COLO668 (cell line): ENCODE data around the gene SLC38A2.
A peak's percentile ranks its signal among the peaks of the same experiment; 100 is the strongest.
"Not testable (repeated sequence)": the region's sequence is repeated elsewhere in the genome, so short reads cannot be mapped to it uniquely, and the experiment has no call there.

Experiments used
- DNase-seq: peaks from one replicate; lab custom pipeline; 2025; ENCODE audit not compliant: unreplicated experiment; lab: John Stamatoyannopoulos, UW

SLC38A2 gene

DNA sequence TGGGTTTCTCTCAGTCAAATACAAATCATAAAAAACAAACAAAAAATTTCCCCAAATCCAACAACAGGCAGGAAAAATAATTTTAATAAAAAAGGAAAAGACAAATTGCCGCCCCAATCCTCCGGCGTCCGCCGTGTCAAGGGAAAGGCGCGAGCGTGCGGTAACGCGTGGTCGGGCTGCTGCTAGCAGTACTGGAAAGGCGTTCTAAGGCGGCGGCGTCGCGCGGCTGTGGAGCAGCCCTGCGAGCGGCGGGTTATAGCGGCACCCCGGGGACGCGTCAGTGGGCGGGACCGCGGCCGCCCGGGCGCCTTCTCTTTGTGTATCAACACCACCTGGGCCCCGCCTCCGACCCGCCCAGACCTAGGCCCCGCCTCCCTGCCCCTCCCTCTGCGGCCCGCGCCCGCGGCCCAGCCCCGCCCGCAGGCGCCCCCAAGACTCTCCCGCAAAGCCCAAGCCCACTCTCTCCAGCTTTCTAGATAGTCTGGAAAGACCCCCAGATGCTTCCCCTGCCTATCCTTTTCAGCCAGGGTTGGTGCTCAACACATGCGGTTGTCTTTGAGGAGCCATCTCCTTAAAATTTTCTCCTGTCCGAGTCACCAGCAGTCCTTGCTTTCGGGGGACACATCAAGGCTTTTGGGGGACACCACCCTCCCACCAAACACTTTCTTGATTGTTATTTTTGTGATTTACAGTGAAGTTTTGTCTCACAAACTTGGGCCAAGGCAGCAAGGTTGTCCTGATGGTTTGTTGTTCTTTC lies at the start of gene SLC38A2:
Gene SLC38A2, minus strand, starts transcription at position 230 of the 757 bp plus-strand sequence. CDS start 1,480 bp downstream, outside the sequence.
- DNase-seq: peak; percentile 92

GRCh38 chr12:46419675-46420074 lies 47.1 kb upstream of the SLC38A2 start:
- DNase-seq: no peak

DNA sequence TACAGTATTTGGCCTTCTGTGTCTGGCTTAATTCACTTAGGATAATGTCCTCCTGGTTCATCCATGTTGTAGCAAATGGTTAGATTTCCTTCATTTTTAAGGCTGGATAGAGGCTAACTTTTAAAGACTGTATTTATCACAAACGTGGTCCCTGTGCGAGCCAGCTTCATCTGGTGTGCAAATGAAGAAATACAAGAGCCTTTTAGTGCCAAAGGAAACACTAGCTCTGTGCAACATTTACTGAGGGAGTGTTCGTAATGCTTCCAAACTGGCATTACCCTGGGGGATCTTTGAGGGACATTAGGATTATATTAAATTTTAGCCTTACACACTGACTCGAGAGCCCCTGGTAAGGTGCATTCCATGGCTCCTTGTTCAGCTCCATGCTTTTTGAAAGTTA lies 43.0 kb upstream of the SLC38A2 start:
- no peak for DNase-seq

DNA sequence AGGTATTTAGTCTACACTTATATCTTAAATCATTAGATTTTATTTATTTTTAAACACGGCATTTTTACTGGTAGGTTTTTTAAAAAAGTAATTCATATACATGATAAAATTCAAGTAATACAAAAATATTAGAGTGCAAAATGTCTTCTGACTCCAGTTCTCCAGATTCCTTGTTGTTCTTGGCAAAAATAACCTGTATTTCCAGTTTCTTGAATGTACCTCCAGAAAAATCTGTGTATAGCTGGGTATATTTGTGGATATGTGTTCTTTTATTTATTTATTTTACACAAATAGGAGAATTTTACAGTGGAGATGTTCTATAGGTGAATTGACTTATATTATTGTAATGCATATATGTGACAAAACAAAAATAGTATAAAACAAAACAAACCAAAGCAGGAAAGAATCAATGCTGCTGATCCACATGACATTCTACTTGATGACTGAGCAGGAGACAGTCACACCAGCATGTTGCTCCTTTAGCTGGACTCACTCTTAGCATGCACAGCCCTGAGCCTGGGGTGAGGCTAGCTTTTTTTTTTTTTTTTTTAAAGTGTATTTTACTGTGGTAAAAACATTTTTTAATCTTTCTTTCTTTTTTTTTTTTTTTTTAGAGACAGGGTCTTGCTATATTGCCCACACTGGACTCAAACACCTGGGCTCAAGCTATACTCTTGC lies 42.2 kb upstream of the SLC38A2 start:
- DNase-seq: no peak

- DNase-seq: no peak
These were observed 40.8 kb upstream of the SLC38A2 start for GRCh38 chr12:46413368-46413767.

DNA sequence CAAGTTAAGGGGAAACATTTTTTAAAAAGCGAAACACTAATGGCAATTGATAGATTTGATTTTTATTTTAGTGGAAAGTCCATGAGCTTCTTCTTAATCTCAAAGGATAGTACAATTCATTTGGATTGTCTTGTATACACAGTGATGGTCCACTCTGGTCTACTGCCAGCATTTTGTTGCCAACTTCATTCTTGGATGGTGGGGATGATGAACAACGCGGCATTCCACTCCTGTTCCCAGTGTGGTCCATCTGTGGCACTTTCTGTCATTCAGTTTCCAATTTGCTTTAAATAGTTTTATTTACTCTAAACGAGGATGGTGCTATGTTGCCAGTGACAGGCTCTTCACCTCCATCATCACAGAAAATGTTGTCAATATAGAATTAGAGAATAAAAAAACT lies 40.3 kb upstream of the SLC38A2 start:
- DNase-seq: no peak

DNA sequence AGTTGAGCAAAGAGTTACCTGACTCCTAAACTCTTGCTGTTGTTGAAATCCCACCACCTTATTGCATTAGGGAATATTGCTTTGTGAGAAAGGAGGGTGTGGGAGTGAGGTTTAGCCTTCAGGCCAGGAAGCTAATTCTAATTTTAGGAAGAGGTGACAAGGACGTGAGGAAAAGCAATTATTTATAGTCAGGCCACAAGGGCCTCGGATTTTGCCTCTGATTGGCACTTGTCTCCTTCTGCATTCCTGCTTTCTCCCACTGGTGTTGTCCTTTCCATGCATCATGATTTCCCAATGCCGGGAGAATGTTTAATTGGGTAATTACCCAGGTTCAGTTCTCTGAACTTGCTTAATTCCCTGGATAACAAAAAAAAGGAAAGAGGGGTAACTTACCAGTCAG lies 37.9 kb upstream of the SLC38A2 start:
- DNase-seq: no peak

- DNase-seq: no peak
These were observed 37.4 kb upstream of the SLC38A2 start for GRCh38 chr12:46409974-46410373.

DNA sequence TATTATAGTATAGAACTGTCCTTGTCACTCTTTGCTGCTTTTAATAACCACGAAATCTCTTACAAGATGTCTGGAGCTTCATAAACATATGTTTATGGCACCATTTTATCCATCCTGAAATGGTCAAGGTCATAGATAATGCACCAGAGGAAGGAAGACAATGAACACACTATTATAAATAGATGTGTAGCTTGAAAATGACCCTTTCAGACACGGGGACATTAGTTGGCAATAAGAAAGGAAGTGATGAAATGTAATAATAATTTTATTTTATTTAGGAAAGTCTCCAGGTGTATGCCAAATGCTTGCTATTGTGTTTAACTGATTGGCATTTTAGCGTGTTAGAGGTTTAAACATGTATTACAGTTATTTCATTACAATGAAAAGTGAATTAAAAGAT lies 36.8 kb upstream of the SLC38A2 start:
- DNase-seq: no peak

DNA sequence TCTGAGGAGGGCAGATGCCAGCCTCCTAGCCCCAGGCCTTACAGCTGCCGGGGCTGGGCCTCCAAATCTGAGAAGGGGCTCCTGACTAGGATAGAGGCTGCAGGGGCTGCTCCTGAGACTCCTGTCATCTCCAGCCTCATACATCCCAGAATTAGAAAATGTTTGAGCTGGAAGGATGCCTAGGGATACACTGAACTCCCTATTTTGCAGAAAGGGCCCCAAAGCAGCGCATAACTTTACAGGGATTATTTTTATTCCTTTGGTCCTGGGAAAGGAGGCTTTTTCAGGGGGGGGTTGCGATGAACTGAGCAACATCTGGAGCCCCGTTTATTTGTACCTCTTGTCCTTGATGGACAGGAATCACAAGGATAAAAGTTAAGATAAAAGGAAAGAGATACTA lies 35.9 kb upstream of the SLC38A2 start:
- DNase-seq: no peak

- DNase-seq: no peak
These were observed 34.8 kb upstream of the SLC38A2 start for GRCh38 chr12:46407361-46407760.

DNA sequence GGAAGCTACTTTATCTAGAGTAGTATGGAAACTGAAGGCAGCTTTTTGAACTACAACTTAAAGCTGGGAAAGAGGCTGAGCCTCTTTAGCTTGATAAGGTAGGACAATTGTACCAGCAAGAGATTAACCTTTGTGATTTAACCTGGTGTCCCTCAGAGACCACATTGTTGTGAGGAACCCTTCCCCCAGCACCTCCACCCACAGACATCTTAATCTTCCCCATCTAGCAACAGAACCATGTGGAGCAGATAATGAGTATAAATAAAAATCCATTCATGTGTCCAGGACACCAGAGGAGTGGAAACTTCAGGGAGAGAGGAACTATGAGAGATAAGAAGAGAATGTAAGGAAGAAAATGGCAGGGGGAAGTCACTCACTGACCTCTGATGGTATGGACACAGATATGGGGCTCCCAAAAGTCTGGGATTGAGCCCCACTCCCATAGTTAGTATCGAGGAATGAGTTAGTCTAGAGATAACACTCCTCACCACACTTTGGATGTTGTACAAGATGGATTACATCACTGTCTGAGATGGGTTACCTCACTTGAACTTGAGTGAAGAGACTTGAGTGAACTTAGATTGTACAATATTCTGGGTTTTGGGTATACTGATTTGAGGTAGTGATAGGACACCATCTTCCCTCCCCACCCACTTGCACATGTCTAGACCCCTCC lies 33.9 kb upstream of the SLC38A2 start:
- DNase-seq: no peak

DNA sequence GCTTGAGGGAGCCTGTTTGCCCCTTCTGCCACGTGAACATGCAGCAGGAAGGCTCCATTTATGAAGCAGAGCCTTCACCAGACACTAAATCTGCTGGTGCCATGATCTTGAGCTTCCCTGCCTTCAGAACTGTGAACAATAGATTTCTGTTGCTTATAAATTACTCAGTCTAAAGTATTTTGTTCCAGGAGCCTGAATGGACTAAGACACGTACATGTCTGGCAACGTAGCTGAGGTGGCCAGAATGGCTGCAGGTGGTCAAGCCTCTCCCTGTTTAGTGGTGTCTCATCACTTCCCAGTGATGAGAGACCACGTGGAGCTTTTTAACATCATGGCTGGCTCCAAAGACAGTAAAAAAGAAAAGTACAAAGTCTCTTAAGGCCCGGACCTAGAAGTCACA lies 32.2 kb upstream of the SLC38A2 start:
- no peak for DNase-seq

DNA sequence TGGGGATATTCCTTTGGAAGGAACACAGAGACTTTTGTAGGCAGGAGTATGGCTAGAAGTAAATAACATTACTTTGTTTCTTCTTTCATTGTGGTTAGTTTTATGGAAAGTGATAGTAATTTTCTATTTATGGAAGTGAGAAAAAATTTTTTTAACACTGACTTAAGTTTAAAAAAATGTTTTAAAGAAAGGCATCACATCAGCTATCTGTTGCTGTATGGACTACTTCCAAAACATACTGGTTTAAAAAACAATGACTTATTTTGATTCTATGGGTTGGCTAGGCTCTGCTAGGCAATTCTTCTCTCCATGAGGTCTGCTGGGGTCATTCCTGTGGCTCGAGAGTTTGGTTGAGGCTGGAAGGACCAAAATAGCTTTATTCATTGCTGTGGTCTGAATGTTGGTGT lies 31.7 kb upstream of the SLC38A2 start:
- no peak for DNase-seq

DNA sequence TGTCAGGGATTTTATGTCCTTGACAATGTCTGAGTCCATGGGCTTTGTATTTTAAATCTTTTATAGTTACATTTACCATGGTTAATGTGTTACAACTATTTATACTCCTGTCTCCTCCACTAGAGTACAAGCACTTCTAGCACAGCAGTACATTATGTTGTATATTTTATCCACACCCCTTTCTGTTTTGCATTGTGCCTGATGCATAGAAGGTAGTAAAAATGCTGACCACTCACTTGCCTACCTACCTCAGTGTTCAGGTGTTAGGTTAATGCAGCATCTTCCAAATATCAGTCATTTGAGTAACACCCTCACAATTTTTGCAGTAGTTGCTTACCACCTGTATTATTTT lies 31.1 kb upstream of the SLC38A2 start:
- DNase-seq: no peak

GRCh38 chr12:46402941-46403718 lies 30.6 kb upstream of the SLC38A2 start:
- no peak for DNase-seq

GRCh38 chr12:46402451-46402850 lies 29.9 kb upstream of the SLC38A2 start:
- no peak for DNase-seq

GRCh38 chr12:46401662-46402061 lies 29.1 kb upstream of the SLC38A2 start:
- DNase-seq: no peak

DNA sequence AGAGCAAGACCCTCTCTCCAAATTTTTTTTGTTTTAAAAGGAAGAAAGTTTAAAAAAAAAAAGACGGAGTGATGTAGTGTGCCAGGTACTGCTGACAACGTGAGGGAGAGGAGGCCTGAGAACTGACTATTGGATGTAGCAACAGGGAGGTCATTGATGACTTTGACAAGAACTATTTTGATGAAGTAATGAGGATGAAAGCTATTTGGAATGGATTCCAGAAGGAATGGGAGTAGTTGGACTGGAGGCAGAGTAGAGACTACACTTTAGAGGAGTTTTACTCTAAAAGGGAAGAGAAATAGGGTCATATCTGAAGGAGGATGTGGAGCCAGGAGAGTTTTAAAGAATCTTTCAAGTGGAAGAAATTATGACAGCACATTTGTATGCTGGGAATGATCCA lies 27.8 kb upstream of the SLC38A2 start:
- DNase-seq: no peak

- DNase-seq: not testable (repeated sequence)
These were observed 27.1 kb upstream of the SLC38A2 start for GRCh38 chr12:46399461-46400248.

GRCh38 chr12:46396826-46397225 lies 24.3 kb upstream of the SLC38A2 start:
- DNase-seq: no peak
